ENCODE measurements around the gene VPS4B.

- TF ChIP-seq CTCF (IDR thresholded peaks at IDR 0.05) (no peak), POLR2A (IDR thresholded peaks at IDR 0.05) (peak in 1 of 2 donors; percentile 87)
Measured at GRCh38 chr18:63422087-63422863, at the start of gene VPS4B.
